GM12878 (cell line): ENCODE measurements around the gene NRXN3. TPM values are rescaled to one million over a fixed set of nuclear protein-coding genes. Genes with fewer than 3 reads are reported as not detected.

Experiments used
- ATAC-seq: fragments of 200-7000 bp; cut with Tn5 transposase; 3 replicates; pipeline ENCODE4 v1.9.1; 2020; ENCODE audit warnings: mild to moderate bottlenecking, moderate library complexity
- BruUV-seq: library from RNA; stranded (reverse); fragments of 400-500 nt; replicated peaks from 2 replicates; lab custom pipeline; 2021; lab: Mats Ljungman, UMichigan
- CTCF ChIA-PET: fragments of 300-600 bp; sonication (Branson Sonifier 250); formaldehyde crosslinking; extraction: SDS; loops from one replicate; lab custom pipeline; 2021; ENCODE audit warnings: inconsistent platforms; lab: Yijun Ruan, JAX
- POLR2A ChIA-PET: fragments of 350-600 bp; formaldehyde crosslinking; extraction: SDS; loops from one replicate; lab custom pipeline; 2021; ENCODE audit warnings: inconsistent platforms; lab: Charles Lee
- RAD21 ChIA-PET: fragments of 300-600 bp; sonication (Branson Sonifier 250); formaldehyde crosslinking; loops from one replicate; lab custom pipeline; 2023; ENCODE audit warnings: antibody characterized with exemption; ENCODE audit not compliant: unreplicated experiment; lab: Charles Lee
- SMC1A ChIA-PET: fragments of 300-600 bp; sonication (Branson Sonifier 250); formaldehyde crosslinking; loops from one replicate; lab custom pipeline; 2023; ENCODE audit not compliant: unreplicated experiment, uncharacterized antibody; lab: Charles Lee
- DNase-seq: peaks from one replicate; pipeline ENCODE4 v3.0.0-alpha.2; 2011; ENCODE audit warnings: low read depth, low spot score
- FAIRE-seq: peaks from 3 replicates; lab custom pipeline; 2011; peaks lifted over from hg19 to GRCh38; lab: Jason Lieb, UNC
- H2AFZ ChIP-seq: 2 replicates; pipeline ENCODE4 v1.6.0; 2011; ENCODE audit warnings: low read depth, low read length, control low read depth; ENCODE audit not compliant: control insufficient read depth
- H3K27ac ChIP-seq: 2 replicates; pipeline ENCODE4 v1.5.1; 2011; ENCODE audit warnings: control low read depth; ENCODE audit not compliant: control insufficient read depth, insufficient read depth
- H3K27me3 ChIP-seq, 2 experiments: replicated peaks in 1 of 2; 2 replicates each; pipeline versions ENCODE4 v1.6.0 to v1.6.1; 2011; ENCODE audit warnings: low read length in 1 of 2; ENCODE audit not compliant: control insufficient read depth in 2 of 2, insufficient read depth in 2 of 2
- H3K36me3 ChIP-seq, 2 experiments: 2 replicates each; pipeline ENCODE4 v1.5.1; 2011; ENCODE audit warnings: low read length in 1 of 2; ENCODE audit not compliant: control insufficient read depth in 2 of 2, insufficient read depth in 2 of 2
- H3K4me1 ChIP-seq: 2 replicates; pipeline ENCODE4 v1.6.1; 2011; ENCODE audit warnings: mild to moderate bottlenecking, low read length, moderate library complexity, mixed read lengths; ENCODE audit not compliant: control insufficient read depth, insufficient read depth
- H3K4me2 ChIP-seq: 2 replicates; pipeline ENCODE4 v1.6.0; 2011; ENCODE audit warnings: control low read depth; ENCODE audit not compliant: control insufficient read depth, insufficient read depth
- H3K4me3 ChIP-seq: fragments of 200-600 bp; sonication (generic); 2 replicates; pipeline ENCODE4 v1.5.1; 2016
- H3K79me2 ChIP-seq: 2 replicates; pipeline ENCODE4 v1.6.0; 2011; ENCODE audit warnings: low read length; ENCODE audit not compliant: control insufficient read depth, insufficient read depth
- H3K9ac ChIP-seq: 2 replicates; pipeline ENCODE4 v1.8.0; 2011; ENCODE audit warnings: low read length, control low read depth, mixed read lengths; ENCODE audit not compliant: control insufficient read depth, insufficient read depth
- H3K9me3 ChIP-seq: replicated peaks from 3 replicates; pipeline ENCODE4 v1.5.1; 2011; ENCODE audit warnings: mild to moderate bottlenecking, low read length; ENCODE audit not compliant: control insufficient read depth, insufficient read depth
- H4K20me1 ChIP-seq: 2 replicates; pipeline ENCODE4 v1.6.0; 2011; ENCODE audit not compliant: control insufficient read depth, insufficient read depth
- BACH1 ChIP-seq: fragments of 450-650 bp; IDR thresholded peaks from 2 replicates; pipeline ENCODE4 v1.6.1; 2017; ENCODE audit warnings: mild to moderate bottlenecking, borderline replicate concordance
- CBFB ChIP-seq: IDR thresholded peaks from 2 replicates; pipeline ENCODE4 v1.6.1; 2016; ENCODE audit warnings: antibody characterized with exemption, low read depth
- FOS ChIP-seq: IDR thresholded peaks from 3 replicates; pipeline ENCODE4 v1.6.1; 2011; ENCODE audit warnings: borderline replicate concordance; ENCODE audit not compliant: insufficient read length; ENCODE audit errors: extremely low read depth
- FOXK2 ChIP-seq: fragments of 450-650 bp; IDR thresholded peaks from 2 replicates; pipeline ENCODE4 v1.6.1; 2017; ENCODE audit warnings: mild to moderate bottlenecking, moderate library complexity
- RAD21 ChIP-seq: IDR thresholded peaks from 2 replicates; pipeline ENCODE4 v1.6.1; 2011; ENCODE audit warnings: mild to moderate bottlenecking, low read depth, low read length, moderate library complexity; ENCODE audit not compliant: insufficient read depth
- TAF1 ChIP-seq: IDR thresholded peaks from 2 replicates; pipeline ENCODE4 v1.6.1; 2011; ENCODE audit warnings: mild to moderate bottlenecking, low read depth, low read length, borderline replicate concordance
- ZNF274 ChIP-seq: IDR thresholded peaks from one replicate; pipeline ENCODE4 v1.8.0; 2011; ENCODE audit not compliant: insufficient read length, insufficient read depth
- WGBS: methylation state at CpG from one replicate; pipeline ENCODE4 v1.1.6; 2016; ENCODE audit warnings: low lambda C conversion rate; ENCODE audit not compliant: insufficient replicate concordance, insufficient coverage; ENCODE audit errors: missing lambda C conversion rate; 5-methylcytosine and 5-hydroxymethylcytosine counted together
- in situ Hi-C: fragments of 300-500 bp; cut with MboI; formaldehyde crosslinking; loops from 9 replicates; pipeline ENCODE4 v1.14.3; 2018; ENCODE audit warnings: mixed read lengths
- intact Hi-C: fragments of 100-400 bp; cut with micrococcal nuclease; formaldehyde crosslinking; loops from one replicate; pipeline ENCODE4 v1.14.2; 2022; ENCODE audit not compliant: unreplicated experiment
- polyA plus RNA-seq, 11 experiments: library from polyadenylated mRNA; depleted of rRNA in 4 of 11; unstranded in 6 of 11; stranded (reverse) in 5 of 11; fragments of >200 nt; fragmentation: Nextera tagmentation in 4 of 11; fragmentation: Illumina TruSeq in 1 of 11; extraction: Ambion mirVana in 4 of 11; extraction: Trizol in 1 of 11; gene quantifications; 1 replicate in 1 of 11; 2 replicates in 10 of 11; pipeline versions ENCODE4 v1.2.1 to v1.2.3, GENCODE V29; 2011 to 2016; ENCODE audit warnings: inconsistent platforms in 2 of 11, missing spikeins in 2 of 11, low read depth in 1 of 11
- total RNA-seq, 4 experiments: library from RNA; depleted of rRNA in 3 of 4; stranded (reverse); fragments of >200 nt in 3 of 4; fragmentation: Illumina TruSeq in 1 of 4; extraction: Trizol in 1 of 4; gene quantifications; 2 replicates each; pipeline versions ENCODE4 v1.2.1 to v1.2.3, GENCODE V29; 2013 to 2021
- TF ChIP-seq, protein P1 (sequence below): fragments of 450-650 bp; IDR thresholded peaks from 2 replicates; pipeline ENCODE4 v1.6.1; 2017; ENCODE audit warnings: antibody characterized with exemption, mild to moderate bottlenecking, moderate library complexity

Gene NRXN3
- total and polyA plus RNA-seq, 10 of the 15 experiments (the other 5 are each of a cell fraction or from before 2014, with no cell fraction given) = 0.52 to 3.3 (median 1.4) TPM

GRCh38 chr14:79179985-79180384, 1009.8 kb downstream of the NRXN3 start:
- no peaks in the 10 kb centered on the region for H3K79me2 ChIP-seq
- no peak for TF ChIP-seq FOS
- TF ChIP-seq, protein P1, sequence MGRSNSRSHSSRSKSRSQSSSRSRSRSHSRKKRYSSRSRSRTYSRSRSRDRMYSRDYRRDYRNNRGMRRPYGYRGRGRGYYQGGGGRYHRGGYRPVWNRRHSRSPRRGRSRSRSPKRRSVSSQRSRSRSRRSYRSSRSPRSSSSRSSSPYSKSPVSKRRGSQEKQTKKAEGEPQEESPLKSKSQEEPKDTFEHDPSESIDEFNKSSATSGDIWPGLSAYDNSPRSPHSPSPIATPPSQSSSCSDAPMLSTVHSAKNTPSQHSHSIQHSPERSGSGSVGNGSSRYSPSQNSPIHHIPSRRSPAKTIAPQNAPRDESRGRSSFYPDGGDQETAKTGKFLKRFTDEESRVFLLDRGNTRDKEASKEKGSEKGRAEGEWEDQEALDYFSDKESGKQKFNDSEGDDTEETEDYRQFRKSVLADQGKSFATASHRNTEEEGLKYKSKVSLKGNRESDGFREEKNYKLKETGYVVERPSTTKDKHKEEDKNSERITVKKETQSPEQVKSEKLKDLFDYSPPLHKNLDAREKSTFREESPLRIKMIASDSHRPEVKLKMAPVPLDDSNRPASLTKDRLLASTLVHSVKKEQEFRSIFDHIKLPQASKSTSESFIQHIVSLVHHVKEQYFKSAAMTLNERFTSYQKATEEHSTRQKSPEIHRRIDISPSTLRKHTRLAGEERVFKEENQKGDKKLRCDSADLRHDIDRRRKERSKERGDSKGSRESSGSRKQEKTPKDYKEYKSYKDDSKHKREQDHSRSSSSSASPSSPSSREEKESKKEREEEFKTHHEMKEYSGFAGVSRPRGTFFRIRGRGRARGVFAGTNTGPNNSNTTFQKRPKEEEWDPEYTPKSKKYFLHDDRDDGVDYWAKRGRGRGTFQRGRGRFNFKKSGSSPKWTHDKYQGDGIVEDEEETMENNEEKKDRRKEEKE = no peak
- no peak for TF ChIP-seq ZNF274
- no peak for TF ChIP-seq FOXK2
- TF ChIP-seq CBFB = no peak
- TF ChIP-seq RAD21 = no peak
- TF ChIP-seq TAF1 = no peak
- no peak for TF ChIP-seq BACH1
- TF ChIP-seq, all 136 proteins: peak for 0
- Histone ChIP-seq H3K4me2 (no peak overlapping the region), H2AFZ (no peak overlapping the region), H3K27me3 (no peaks in the 10 kb centered on the region), H3K4me1 (no peaks in the 10 kb centered on the region), H4K20me1 (no peaks in the 10 kb centered on the region), H3K9me3 (no peaks in the 10 kb centered on the region), H3K4me3 (no peak overlapping the region), H3K27ac (no peak overlapping the region), H3K36me3 (no peaks in the 10 kb centered on the region), H3K9ac (no peak overlapping the region)
- ChIA-PET CTCF (no interaction called here), SMC1A (no interaction called here), POLR2A (no interaction called here), RAD21 (no interaction called here)
- in situ Hi-C loops (no loop called here), intact Hi-C loops (no loop called here)
- BruUV-seq = no TSS peak
- DNase-seq (no peak), ATAC-seq (no peak), FAIRE-seq (no peak)
- 24% methylated on average over 4 of the region's 4 CpGs for WGBS
